SU-DHL-6 (cell line): Measurements from ENCODE around the gene B9D2.
"Not testable (repeated sequence)": the region's sequence is repeated elsewhere in the genome, so short reads cannot be mapped to it uniquely, and the experiment has no call there.

ENCODE experiments used
- H2AFZ ChIP-seq: fragments of 200-600 bp; sonication (generic); 2 replicates; pipeline ENCODE4 v1.6.1; 2014; ENCODE audit warnings: low read depth, mild to moderate bottlenecking, moderate library complexity, mixed read lengths, antibody characterized with exemption, low read length; ENCODE audit not compliant: severe bottlenecking
- H3F3A ChIP-seq: fragments of 200-600 bp; shearing (Covaris generic); 2 replicates; pipeline ENCODE4 v1.6.0; 2016; ENCODE audit warnings: antibody characterized with exemption, mild to moderate bottlenecking; ENCODE audit not compliant: insufficient read depth
- H3K27ac ChIP-seq: fragments of 200-600 bp; sonication (generic); 2 replicates; pipeline ENCODE4 v1.5.1; 2016; ENCODE audit warnings: low read depth, mild to moderate bottlenecking, low read length, moderate library complexity, mixed read lengths
- H3K27me3 ChIP-seq: fragments of 200-600 bp; sonication (generic), shearing (Covaris generic); 2 replicates; pipeline ENCODE4 v1.6.0; 2014; ENCODE audit warnings: mild to moderate bottlenecking, low read length
- H3K36me3 ChIP-seq: fragments of 200-600 bp; sonication (generic); 2 replicates; pipeline ENCODE4 v1.6.1; 2014; ENCODE audit warnings: mild to moderate bottlenecking, low read length, mixed read lengths
- H3K4me2 ChIP-seq: fragments of 300-600, 200-600 bp; shearing (Covaris generic), sonication (generic); 2 replicates; pipeline ENCODE4 v1.6.0; 2014; ENCODE audit warnings: low read length, low read depth, mild to moderate bottlenecking; ENCODE audit not compliant: poor library complexity, severe bottlenecking
- H3K4me3 ChIP-seq: fragments of 200-600 bp; sonication (generic); 2 replicates; pipeline ENCODE4 v1.5.1; 2014; ENCODE audit warnings: antibody characterized with exemption, low read length, mild to moderate bottlenecking, mixed read lengths; ENCODE audit not compliant: insufficient read depth, poor library complexity, severe bottlenecking
- H3K79me2 ChIP-seq: fragments of 200-600 bp; sonication (generic); 2 replicates; pipeline ENCODE4 v1.6.1; 2014; ENCODE audit warnings: mild to moderate bottlenecking, low read length, moderate library complexity; ENCODE audit not compliant: insufficient read depth
- H3K9ac ChIP-seq: fragments of 200-600 bp; sonication (generic); 2 replicates; pipeline ENCODE4 v1.7.0; 2014; ENCODE audit warnings: mild to moderate bottlenecking, low read length
- H3K9me2 ChIP-seq: fragments of 200-600 bp; sonication (generic); replicated peaks from 2 replicates; pipeline ENCODE4 v1.6.1; 2014; ENCODE audit warnings: low read length; ENCODE audit not compliant: insufficient read depth
- H3K9me3 ChIP-seq: fragments of 200-600 bp; sonication (generic); 2 replicates; pipeline ENCODE4 v1.6.1; 2014; ENCODE audit warnings: low read length, mixed read lengths; ENCODE audit not compliant: insufficient read depth
- H4K20me1 ChIP-seq: fragments of 200-600 bp; sonication (generic); 2 replicates; pipeline ENCODE4 v1.6.1; 2014; ENCODE audit warnings: low read depth, mild to moderate bottlenecking, antibody characterized with exemption, low read length, moderate library complexity, mixed read lengths
- CTCF ChIP-seq: fragments of 200-600 bp; sonication (generic); IDR thresholded peaks from one replicate; pipeline ENCODE4 v1.5.1; 2017; ENCODE audit warnings: antibody characterized with exemption, mild to moderate bottlenecking, low read length, moderate library complexity; ENCODE audit not compliant: insufficient read depth, poor library complexity, severe bottlenecking
- EZH2phosphoT487 ChIP-seq: fragments of 200-600 bp; sonication (generic), shearing (Covaris generic); conservative IDR thresholded peaks from 2 replicates; pipeline ENCODE4 v1.6.1; 2018; ENCODE audit warnings: mild to moderate bottlenecking, antibody characterized with exemption, low read length, moderate library complexity, mixed read lengths

B9D2 gene

GRCh38 chr19:41350735-41351338, 13.1 kb downstream of the B9D2 start:
- H3K9ac ChIP-seq = peak overlapping the region; percentile 94
- H3K36me3 ChIP-seq = peaks cover 3% of the 10 kb centered on the region; the same call in 1 of the 2 replicates
- no peaks in the 10 kb centered on the region for H3K9me2 ChIP-seq
- no peaks in the 10 kb centered on the region for H3K9me3 ChIP-seq
- H3K4me2 ChIP-seq = peak overlapping the region; percentile 74
- TF ChIP-seq CTCF (no peak), EZH2phosphoT487 (no peak)
- peaks cover 53% of the 10 kb centered on the region for H3K79me2 ChIP-seq
- no peaks in the 10 kb centered on the region for H3K27me3 ChIP-seq
- H4K20me1 ChIP-seq = peaks cover 4% of the 10 kb centered on the region; the same call in 1 of the 2 replicates
- peaks cover 4% of the 10 kb centered on the region; the same call in 1 of the 2 replicates for H3F3A ChIP-seq
- peak overlapping the region; percentile 92 for H3K4me3 ChIP-seq
- no peak overlapping the region for H2AFZ ChIP-seq
- H3K27ac ChIP-seq = peak overlapping the region; percentile 86

- H4K20me1 ChIP-seq, H3K4me2 ChIP-seq, H3K27me3 ChIP-seq, H3F3A ChIP-seq, H3K9ac ChIP-seq, H3K9me3 ChIP-seq, H3K9me2 ChIP-seq, H3K27ac ChIP-seq, H3K36me3 ChIP-seq, H2AFZ ChIP-seq, H3K4me3 ChIP-seq: not testable (repeated sequence)
- peaks cover 40% of the 10 kb centered on the region for H3K79me2 ChIP-seq
These were observed 17.0 kb downstream of the B9D2 start for GRCh38 chr19:41346916-41347315.

GRCh38 chr19:41344162-41344561, 19.8 kb downstream of the B9D2 start:
- Histone ChIP-seq H3K27ac (no peak overlapping the region), H3K9ac (no peak overlapping the region), H3K4me3 (no peak overlapping the region), H4K20me1 (no peaks in the 10 kb centered on the region), H3K27me3 (no peaks in the 10 kb centered on the region), H3K79me2 (peaks cover 12% of the 10 kb centered on the region), H3K36me3 (peaks cover 7% of the 10 kb centered on the region; the same call in 1 of the 2 replicates), H3F3A (no peaks in the 10 kb centered on the region), H2AFZ (no peak overlapping the region), H3K9me3 (no peaks in the 10 kb centered on the region), H3K4me2 (no peak overlapping the region), H3K9me2 (no peaks in the 10 kb centered on the region)
- TF ChIP-seq EZH2phosphoT487 = no peak
- no peak for TF ChIP-seq CTCF

GRCh38 chr19:41341669-41342490, 22.1 kb downstream of the B9D2 start:
- Histone ChIP-seq H4K20me1 (no peaks in the 10 kb centered on the region), H3K9me2 (no peaks in the 10 kb centered on the region), H3K4me2 (no peak overlapping the region), H3K27me3 (no peaks in the 10 kb centered on the region), H3K79me2 (peaks cover 4% of the 10 kb centered on the region), H3K9me3 (no peaks in the 10 kb centered on the region), H3K36me3 (peaks cover 4% of the 10 kb centered on the region; the same call in 1 of the 2 replicates), H3K27ac (no peak overlapping the region), H3K9ac (no peak overlapping the region), H2AFZ (no peak overlapping the region), H3F3A (no peaks in the 10 kb centered on the region), H3K4me3 (no peak overlapping the region)
- no peak for TF ChIP-seq EZH2phosphoT487
- no peak for TF ChIP-seq CTCF
